Fibroblast of pulmonary artery (primary cell): ENCODE data around the gene ANKRD29.
A peak's percentile ranks its signal among the peaks of the same experiment; 100 is the strongest.
"Not testable (repeated sequence)": the region's sequence is repeated elsewhere in the genome, so short reads cannot be mapped to it uniquely, and the experiment has no call there.

Source experiments
- DNase-seq: peaks from one replicate; pipeline ENCODE4 v3.0.0-alpha.2; 2010; ENCODE audit warnings: low read depth
- H3K4me3 ChIP-seq: replicated peaks from 2 replicates; pipeline ENCODE4 v1.5.1; 2011; ENCODE audit warnings: low read depth, mild to moderate bottlenecking, control low read depth, low read length, moderate library complexity
- TF ChIP-seq, protein P1 (sequence below): IDR thresholded peaks from 2 replicates; pipeline ENCODE4 v1.5.1; 2011; ENCODE audit warnings: mild to moderate bottlenecking, control low read depth, low read length, inconsistent platforms; ENCODE audit errors: missing control alignments

Gene ANKRD29

DNA sequence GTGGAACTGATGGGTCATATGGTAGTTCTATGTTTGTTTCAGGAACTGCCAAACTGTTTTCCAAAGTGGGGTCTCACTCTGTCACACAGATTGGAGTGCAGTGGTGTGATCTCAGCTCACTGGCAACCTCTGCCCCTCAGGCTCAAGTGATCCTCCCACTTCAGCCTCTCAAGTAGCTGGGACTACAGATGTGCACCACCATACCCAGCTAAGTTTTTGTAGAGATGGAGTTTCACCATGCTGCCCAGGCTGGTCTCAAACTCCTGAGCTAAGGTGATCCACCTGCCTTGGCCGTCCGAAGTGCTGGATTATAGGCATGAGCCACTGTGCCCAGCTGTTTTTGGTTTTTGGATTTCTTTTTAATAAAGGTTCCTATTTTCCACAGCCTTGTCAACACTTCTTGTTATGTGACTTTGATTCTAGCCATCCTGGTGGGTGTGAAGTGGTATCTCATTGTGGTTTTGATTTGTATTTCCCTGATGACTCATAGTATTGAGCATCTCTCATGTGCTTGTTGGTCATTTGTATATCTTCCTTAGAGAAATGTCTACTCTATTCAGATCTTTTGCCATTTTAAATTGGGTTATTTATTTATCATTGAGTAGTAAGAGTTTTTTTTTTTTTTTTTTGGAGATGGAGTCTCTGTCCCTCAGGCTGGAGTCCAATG, 99.2 kb downstream of the ANKRD29 start:
- no peak overlapping the region for H3K4me3 ChIP-seq
- DNase-seq = peak; percentile 39
- TF ChIP-seq, protein P1, sequence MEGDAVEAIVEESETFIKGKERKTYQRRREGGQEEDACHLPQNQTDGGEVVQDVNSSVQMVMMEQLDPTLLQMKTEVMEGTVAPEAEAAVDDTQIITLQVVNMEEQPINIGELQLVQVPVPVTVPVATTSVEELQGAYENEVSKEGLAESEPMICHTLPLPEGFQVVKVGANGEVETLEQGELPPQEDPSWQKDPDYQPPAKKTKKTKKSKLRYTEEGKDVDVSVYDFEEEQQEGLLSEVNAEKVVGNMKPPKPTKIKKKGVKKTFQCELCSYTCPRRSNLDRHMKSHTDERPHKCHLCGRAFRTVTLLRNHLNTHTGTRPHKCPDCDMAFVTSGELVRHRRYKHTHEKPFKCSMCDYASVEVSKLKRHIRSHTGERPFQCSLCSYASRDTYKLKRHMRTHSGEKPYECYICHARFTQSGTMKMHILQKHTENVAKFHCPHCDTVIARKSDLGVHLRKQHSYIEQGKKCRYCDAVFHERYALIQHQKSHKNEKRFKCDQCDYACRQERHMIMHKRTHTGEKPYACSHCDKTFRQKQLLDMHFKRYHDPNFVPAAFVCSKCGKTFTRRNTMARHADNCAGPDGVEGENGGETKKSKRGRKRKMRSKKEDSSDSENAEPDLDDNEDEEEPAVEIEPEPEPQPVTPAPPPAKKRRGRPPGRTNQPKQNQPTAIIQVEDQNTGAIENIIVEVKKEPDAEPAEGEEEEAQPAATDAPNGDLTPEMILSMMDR = no peak

DNA sequence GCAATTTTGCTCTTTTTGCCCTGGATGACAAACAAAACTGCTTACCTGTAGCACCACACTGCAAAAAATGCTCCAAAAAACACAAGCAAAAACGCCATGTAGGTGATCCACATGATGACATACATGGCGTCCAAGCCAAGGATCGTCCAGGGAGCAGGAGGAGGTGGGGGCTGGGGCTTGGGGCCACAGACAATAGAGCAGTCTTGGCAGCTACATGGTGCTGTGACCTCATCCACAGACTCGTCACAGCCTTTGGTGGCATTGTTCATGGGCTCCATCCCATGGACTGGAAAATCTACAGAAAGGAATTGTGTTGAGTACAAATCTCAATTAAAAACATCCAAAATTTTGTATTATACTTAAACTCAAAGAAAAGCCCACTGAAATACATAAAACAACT, 102.5 kb downstream of the ANKRD29 start:
- TF ChIP-seq, protein P1 = no peak
- DNase-seq = no peak
- H3K4me3 ChIP-seq = no peak overlapping the region

DNA sequence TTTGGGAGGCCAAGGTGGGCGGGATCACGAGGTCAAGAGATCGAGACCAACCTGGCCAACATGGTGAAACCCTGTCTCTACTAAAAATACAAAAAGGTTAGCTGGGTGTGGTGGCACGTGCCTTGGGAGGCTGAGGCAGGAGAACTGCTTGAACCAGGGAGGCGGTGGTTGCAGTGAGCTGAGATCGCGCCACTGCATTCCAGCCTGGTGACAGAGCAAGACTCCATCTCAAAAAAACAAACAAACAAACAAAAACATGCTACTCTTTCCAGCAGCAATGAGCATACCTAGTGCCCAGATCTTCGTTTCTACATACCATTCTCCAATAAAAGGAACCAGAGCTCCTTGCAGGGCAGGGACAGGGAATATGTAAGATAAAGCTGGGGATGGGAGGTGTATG, 105.2 kb downstream of the ANKRD29 start:
- H3K4me3 ChIP-seq, DNase-seq: not testable (repeated sequence)

DNA sequence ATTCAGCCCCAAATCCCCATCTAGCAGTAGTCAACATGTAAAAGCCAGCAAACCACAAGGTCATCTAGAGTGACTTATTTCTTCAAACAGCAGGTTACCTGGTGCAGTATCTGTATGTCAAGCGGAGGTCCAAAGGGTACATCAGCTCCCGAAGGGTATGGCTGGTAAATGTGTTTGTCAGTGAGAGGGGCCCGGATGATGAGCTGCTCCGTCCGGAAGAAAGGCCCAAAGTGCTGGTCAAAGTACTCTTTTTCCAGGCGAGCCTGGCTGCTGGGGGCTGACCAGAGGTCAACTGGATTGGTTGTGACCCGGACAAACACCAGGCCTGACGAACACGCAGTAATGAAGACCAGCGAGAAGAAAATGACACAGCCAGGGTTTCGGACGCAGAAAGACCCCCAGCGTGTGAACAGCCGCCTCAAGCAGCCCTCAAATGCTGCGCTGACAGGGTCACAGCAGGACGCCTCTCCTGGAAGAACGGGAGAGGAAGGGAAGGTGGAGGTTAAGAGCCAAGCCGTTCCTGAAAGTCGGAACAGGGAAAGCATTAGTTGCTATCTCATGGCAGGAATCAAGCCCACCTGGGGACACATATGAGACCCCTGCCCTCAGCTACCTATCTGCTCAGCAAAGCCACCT, 106.4 kb downstream of the ANKRD29 start:
- no peak overlapping the region for H3K4me3 ChIP-seq
- TF ChIP-seq, protein P1 = no peak
- no peak for DNase-seq

DNA sequence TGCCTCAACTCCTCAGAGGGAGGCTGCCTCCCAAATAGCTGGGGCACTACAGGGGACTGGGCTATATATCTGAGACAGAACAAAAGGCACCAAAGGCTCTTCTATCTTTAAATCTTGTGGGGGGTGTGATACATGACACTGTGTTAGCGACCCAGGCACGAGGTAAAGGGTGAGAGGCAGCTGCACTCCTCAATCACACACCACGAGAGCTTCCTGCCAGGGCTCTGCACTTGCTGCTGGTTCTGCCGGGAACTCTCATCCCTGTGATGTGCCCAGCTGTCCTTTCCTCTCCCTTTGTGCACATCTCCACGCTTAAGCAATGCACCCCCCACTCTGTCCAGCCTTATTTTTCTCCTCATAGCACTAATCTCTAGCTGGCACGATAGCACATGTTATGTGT, 108.8 kb downstream of the ANKRD29 start:
- DNase-seq = no peak

DNA sequence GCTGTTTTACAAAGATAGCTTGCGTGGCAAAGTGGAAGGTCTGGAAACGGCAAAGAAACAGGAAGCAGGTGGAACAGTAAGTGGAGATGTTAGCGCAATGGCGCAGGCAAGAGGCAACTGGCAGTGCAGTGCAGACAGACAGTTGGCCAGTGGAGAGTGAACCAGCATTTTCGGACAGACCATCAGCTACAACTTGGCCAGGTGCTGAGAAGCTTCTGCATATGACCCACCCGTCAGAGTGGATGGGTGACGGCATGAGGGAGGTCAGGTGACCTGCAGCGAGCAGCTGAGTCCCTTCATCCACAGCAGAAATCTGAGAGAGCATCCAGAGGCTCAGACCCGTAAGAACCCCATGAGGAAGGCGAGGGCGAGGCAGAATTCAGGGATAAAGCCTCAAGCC, 110.2 kb downstream of the ANKRD29 start:
- no peak overlapping the region for H3K4me3 ChIP-seq
- no peak for DNase-seq
- TF ChIP-seq, protein P1 = no peak

More for the DNA sequence above, 108.8 kb downstream of the ANKRD29 start:
- TF ChIP-seq, protein P1 = no peak
- no peak overlapping the region for H3K4me3 ChIP-seq

DNA sequence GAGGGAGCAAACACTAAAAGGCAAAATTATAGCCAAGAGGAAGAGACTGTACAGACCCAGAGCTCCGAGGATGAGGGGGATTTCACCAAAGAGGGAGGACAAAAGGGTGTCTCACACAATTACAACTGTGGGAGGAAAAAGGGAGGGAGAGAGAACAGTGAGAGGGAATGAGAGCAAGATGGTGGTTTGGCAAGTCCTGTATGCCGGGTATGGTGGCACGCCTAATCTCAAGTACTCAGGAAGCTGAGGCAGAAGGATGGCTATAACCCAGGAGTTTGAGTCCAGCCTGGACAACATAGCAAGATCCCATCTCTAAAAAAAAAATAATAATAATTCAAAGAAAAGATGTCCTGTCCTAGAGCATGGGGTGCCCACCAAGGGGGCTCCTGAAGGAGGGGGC, 110.7 kb downstream of the ANKRD29 start:
- H3K4me3 ChIP-seq = no peak overlapping the region
- TF ChIP-seq, protein P1 = no peak
- DNase-seq = no peak
